Keratinocyte (primary cell): ENCODE results near the gene MYOC. TPM values are rescaled to one million over a fixed set of nuclear protein-coding genes. Genes with fewer than 3 reads are reported as not detected.

Source experiments
- DNase-seq: peaks from one replicate; pipeline ENCODE4 v3.0.0-alpha.2; 2011; ENCODE audit warnings: low read depth, missing footprints, low spot score
- FAIRE-seq: peaks from 2 replicates; lab custom pipeline; 2011; peaks lifted over from hg19 to GRCh38; lab: Jason Lieb, UNC
- H2AFZ ChIP-seq: 2 replicates; pipeline ENCODE4 v1.6.0; 2012; ENCODE audit warnings: low read length, control low read depth, inconsistent platforms; ENCODE audit not compliant: control insufficient read depth
- H3K27ac ChIP-seq: 2 replicates; pipeline ENCODE4 v1.5.1; 2011; ENCODE audit warnings: low read length; ENCODE audit not compliant: control insufficient read depth, insufficient read depth
- H3K27me3 ChIP-seq: 3 replicates; pipeline ENCODE4 v1.6.0; 2011; ENCODE audit warnings: low read length; ENCODE audit not compliant: control insufficient read depth, insufficient read depth; ENCODE audit errors: extremely low read depth
- H3K36me3 ChIP-seq, 2 experiments: 2 replicates in 1 of 2; 3 replicates in 1 of 2; pipeline ENCODE4 v1.5.1; 2011; ENCODE audit warnings: low read length in 2 of 2, mild to moderate bottlenecking in 1 of 2; ENCODE audit not compliant: control insufficient read depth in 2 of 2, insufficient read depth in 2 of 2; ENCODE audit errors: extremely low read depth in 1 of 2
- H3K4me1 ChIP-seq: 3 replicates; pipeline ENCODE4 v1.5.1; 2011; ENCODE audit warnings: low read length; ENCODE audit not compliant: control insufficient read depth, insufficient read depth; ENCODE audit errors: extremely low read depth
- H3K4me2 ChIP-seq: 3 replicates; pipeline ENCODE4 v1.6.0; 2011; ENCODE audit warnings: low read depth, low read length; ENCODE audit not compliant: control insufficient read depth, insufficient read depth; ENCODE audit errors: extremely low read depth
- H3K4me3 ChIP-seq, 3 experiments: fragments of 200-600 bp in 1 of 3; sonication (generic) in 1 of 3; 2 replicates in 2 of 3; 3 replicates in 1 of 3; pipeline ENCODE4 v1.5.1; 2011 to 2016; ENCODE audit warnings: low read length in 3 of 3, mild to moderate bottlenecking in 3 of 3, control low read depth in 2 of 3, inconsistent platforms in 1 of 3, low read depth in 1 of 3, mixed read lengths in 1 of 3, mixed run types in 1 of 3, moderate library complexity in 1 of 3; ENCODE audit not compliant: control insufficient read depth in 2 of 3, insufficient read depth in 2 of 3; ENCODE audit errors: extremely low read depth in 1 of 3
- H3K79me2 ChIP-seq: 2 replicates; pipeline ENCODE4 v1.6.0; 2012; ENCODE audit warnings: low read length; ENCODE audit not compliant: control insufficient read depth, insufficient read depth
- H3K9ac ChIP-seq: 3 replicates; pipeline ENCODE4 v1.6.0; 2011; ENCODE audit warnings: low read length; ENCODE audit not compliant: control insufficient read depth, insufficient read depth; ENCODE audit errors: extremely low read depth
- H3K9me1 ChIP-seq: 3 replicates; pipeline ENCODE4 v1.6.0; 2011; ENCODE audit warnings: low read length; ENCODE audit not compliant: control insufficient read depth, insufficient read depth; ENCODE audit errors: extremely low read depth
- H3K9me3 ChIP-seq: 2 replicates; pipeline ENCODE4 v1.5.1; 2012; ENCODE audit warnings: low read depth, low read length; ENCODE audit not compliant: control insufficient read depth
- H4K20me1 ChIP-seq: 3 replicates; pipeline ENCODE4 v1.6.0; 2011; ENCODE audit warnings: low read length; ENCODE audit not compliant: control insufficient read depth, insufficient read depth; ENCODE audit errors: extremely low read depth
- CTCF ChIP-seq, 3 experiments: IDR thresholded peaks in 1 of 3; conservative IDR thresholded peaks in 1 of 3; optimal IDR thresholded peaks in 1 of 3; 2 replicates in 2 of 3; 3 replicates in 1 of 3; pipeline versions ENCODE3 to v1.5.1; 2011; ENCODE audit warnings: low read length in 3 of 3, mild to moderate bottlenecking in 3 of 3, moderate library complexity in 2 of 3, control low read depth in 1 of 3, inconsistent platforms in 1 of 3; ENCODE audit not compliant: insufficient read depth in 2 of 3; ENCODE audit errors: extremely low read depth in 1 of 3
- EZH2 ChIP-seq: IDR thresholded peaks from one replicate; pipeline ENCODE4 v1.6.1; 2012; ENCODE audit warnings: inconsistent platforms, mild to moderate bottlenecking, low read length, moderate library complexity
- dilution Hi-C: fragments of 300-500 bp; cut with MboI; formaldehyde crosslinking; loops from one replicate; pipeline ENCODE4 v1.7.0; 2020; ENCODE audit warnings: low sequenced_read_pairs; ENCODE audit not compliant: extremely low pct_ligation_motif_present
- polyA plus RNA-seq, 5 experiments: library from polyadenylated mRNA; depleted of rRNA in 3 of 5; stranded (reverse) in 3 of 5; stranded (forward) in 1 of 5; unstranded in 1 of 5; fragments of >200 nt; gene quantifications; 1 replicate in 1 of 5; 2 replicates in 3 of 5; 3 replicates in 1 of 5; pipeline versions ENCODE4 v1.2.1 to v1.2.3, GENCODE V29; 2011 to 2012; ENCODE audit warnings: missing spikeins in 2 of 5, low read depth in 1 of 5, low replicate concordance in 1 of 5

Gene MYOC
- polyA plus RNA-seq, 1 donor (not counting 4 experiments of a cell fraction or from before 2014, with no cell fraction given), result not detected

- dilution Hi-C loops, result no loop called here
- Histone ChIP-seq H3K9ac (no peak overlapping the region), H3K27me3 (no peaks in the 10 kb centered on the region), H3K4me1 (no peaks in the 10 kb centered on the region), H3K4me2 (no peak overlapping the region), H3K79me2 (no peaks in the 10 kb centered on the region), H3K9me1 (no peaks in the 10 kb centered on the region), H3K36me3 (no peaks in the 10 kb centered on the region), H3K9me3 (no peaks in the 10 kb centered on the region), H3K27ac (no peak overlapping the region), H3K4me3 (no peak overlapping the region), H4K20me1 (no peaks in the 10 kb centered on the region), H2AFZ (no peak overlapping the region)
- FAIRE-seq (no peak), DNase-seq (no peak)
- TF ChIP-seq CTCF (optimal IDR thresholded peaks at IDR 0.05 in 1 of 3, IDR thresholded peaks at IDR 0.05 in 1 of 3, conservative IDR thresholded peaks at IDR 0.05 in 1 of 3; ENCODE audit: extremely low read depth in 1 of 3, insufficient read depth in 2 of 3, low read length in 3 of 3) (no peak), EZH2 (no peak)
These were observed 41.2 kb downstream of the MYOC start for GRCh38 chr1:171611306-171611705.

DNA sequence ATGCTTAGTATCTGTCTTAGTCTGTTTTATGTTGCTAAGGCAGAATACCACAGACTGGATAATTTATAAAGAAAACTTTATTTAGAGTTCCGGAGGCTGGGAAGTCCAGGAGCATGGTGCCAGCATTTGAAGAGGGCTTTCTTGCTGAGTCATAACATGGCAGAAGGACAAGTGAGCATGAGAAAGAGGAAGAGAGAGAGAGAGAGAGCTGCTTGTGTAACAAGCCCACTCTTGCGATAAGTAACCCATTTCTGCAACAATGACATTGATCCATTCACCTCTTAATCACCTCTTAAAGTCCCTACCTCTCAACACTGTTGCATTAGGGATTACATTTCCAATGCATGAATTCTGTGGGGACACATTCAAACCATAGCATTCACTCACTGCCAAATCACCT, 42.1 kb downstream of the MYOC start:
- H3K79me2 ChIP-seq, result no peaks in the 10 kb centered on the region
- H3K36me3 ChIP-seq, result no peaks in the 10 kb centered on the region
- H3K9me1 ChIP-seq, result no peaks in the 10 kb centered on the region
- no peaks in the 10 kb centered on the region for H4K20me1 ChIP-seq
- FAIRE-seq, result peak; percentile 26
- no peaks in the 10 kb centered on the region for H3K4me1 ChIP-seq
- H3K27me3 ChIP-seq, result no peaks in the 10 kb centered on the region
- no peak for DNase-seq
- no peak overlapping the region for H3K27ac ChIP-seq
- H2AFZ ChIP-seq, result no peak overlapping the region
- TF ChIP-seq EZH2 (no peak), CTCF (optimal IDR thresholded peaks at IDR 0.05 in 1 of 3, IDR thresholded peaks at IDR 0.05 in 1 of 3, conservative IDR thresholded peaks at IDR 0.05 in 1 of 3; ENCODE audit: extremely low read depth in 1 of 3, insufficient read depth in 2 of 3, low read length in 3 of 3) (no peak)
- no peak overlapping the region for H3K4me3 ChIP-seq
- H3K9me3 ChIP-seq, result no peaks in the 10 kb centered on the region
- dilution Hi-C loops, result no loop called here
- no peak overlapping the region for H3K4me2 ChIP-seq
- H3K9ac ChIP-seq, result no peak overlapping the region
